GM12891 (cell line): ENCODE results near the gene PSG4.
"Not testable (repeated sequence)": the region's sequence is repeated elsewhere in the genome, so short reads cannot be mapped to it uniquely, and the experiment has no call there.

Source experiments
- POLR2AphosphoS5 ChIP-seq: IDR thresholded peaks from 2 replicates; pipeline ENCODE4 v1.6.1; 2011; ENCODE audit warnings: low read depth, low read length, control low read depth
- TAF1 ChIP-seq: IDR thresholded peaks from 2 replicates; pipeline ENCODE4 v1.6.1; 2011; ENCODE audit warnings: low read depth, low read length, control low read depth

DNA sequence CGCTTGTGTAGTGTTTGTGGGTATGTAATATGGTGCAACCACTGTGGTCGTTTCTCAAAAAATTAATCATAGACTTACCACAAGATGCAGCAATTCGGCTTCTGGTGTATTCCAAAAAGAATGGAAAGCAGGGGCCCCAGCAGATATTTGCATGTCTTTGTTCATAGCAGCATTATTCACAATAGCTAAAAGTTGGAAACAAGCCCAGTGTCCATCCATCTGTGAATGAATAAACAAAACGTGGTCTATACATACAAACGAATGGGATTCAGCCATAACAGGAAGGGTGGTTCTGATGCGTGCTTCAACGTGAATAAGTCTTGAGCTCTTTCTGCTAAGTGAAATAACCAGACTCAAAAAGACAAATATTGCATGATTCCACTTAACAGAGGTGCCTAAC is 55.6 kb downstream of the PSG4 start:
- not testable (repeated sequence) for TF ChIP-seq TAF1, POLR2AphosphoS5
